SK-N-SH (cell line): Measurements from ENCODE around the gene ZNF786. TPM values are rescaled to one million over a fixed set of nuclear protein-coding genes. Genes with fewer than 3 reads are reported as not detected.
"Not testable (repeated sequence)": the region's sequence is repeated elsewhere in the genome, so short reads cannot be mapped to it uniquely, and the experiment has no call there.

Experiments
- CTCF ChIA-PET: fragments of 300-600, 350-600 bp; formaldehyde crosslinking; extraction: SDS; loops from one replicate; lab custom pipeline; 2021; lab: Yijun Ruan, JAX
- POLR2A ChIA-PET: fragments of 350-600 bp; sonication (Branson Sonifier 250); formaldehyde crosslinking; extraction: SDS; loops from one replicate; lab custom pipeline; 2020; ENCODE audit warnings: antibody characterized with exemption, inconsistent platforms; lab: Yijun Ruan, JAX
- DNase-seq: peaks from one replicate; pipeline ENCODE4 v3.0.0; 2012
- H2AFZ ChIP-seq: fragments of 200-600 bp; sonication (generic); 2 replicates; pipeline ENCODE4 v1.8.1; 2016; ENCODE audit warnings: antibody characterized with exemption, mild to moderate bottlenecking, low read depth
- H3F3A ChIP-seq: fragments of 200-600 bp; sonication (generic); replicated peaks from 2 replicates; pipeline ENCODE3; 2016; ENCODE audit warnings: antibody characterized with exemption, mild to moderate bottlenecking; ENCODE audit not compliant: insufficient read depth
- H3K27ac ChIP-seq, 2 experiments: fragments of 200-500 bp in 1 of 2; fragments of 200-600 bp in 1 of 2; sonication (Bioruptor generic) in 1 of 2; sonication (generic), shearing (Covaris generic) in 1 of 2; 2 replicates each; pipeline versions ENCODE4 v1.5.1 to v1.6.1; 2014 to 2016; ENCODE audit warnings: low read depth in 2 of 2, inconsistent platforms in 1 of 2, low read length in 1 of 2, mild to moderate bottlenecking in 1 of 2, mixed read lengths in 1 of 2
- H3K27me3 ChIP-seq: fragments of 200-600 bp; sonication (generic), shearing (Covaris generic); 2 replicates; pipeline ENCODE4 v1.6.1; 2016; ENCODE audit warnings: mixed run types; ENCODE audit not compliant: insufficient read depth
- H3K36me3 ChIP-seq, 2 experiments: fragments of 200-500 bp in 1 of 2; fragments of 200-600 bp in 1 of 2; sonication (Bioruptor generic) in 1 of 2; sonication (generic) in 1 of 2; replicated peaks in 1 of 2; 2 replicates each; pipeline versions ENCODE3 to v1.5.1; 2014 to 2016; ENCODE audit warnings: low read length in 1 of 2, mild to moderate bottlenecking in 1 of 2; ENCODE audit not compliant: insufficient read depth in 2 of 2, control insufficient read depth in 1 of 2
- H3K4me1 ChIP-seq, 2 experiments: fragments of 200-500 bp in 1 of 2; fragments of 200-600 bp in 1 of 2; sonication (Bioruptor generic) in 1 of 2; sonication (generic), shearing (Covaris generic) in 1 of 2; 2 replicates each; pipeline versions ENCODE4 v1.5.1 to v1.6.1; 2014 to 2016; ENCODE audit warnings: low read depth in 1 of 2, low read length in 1 of 2, mixed run types in 1 of 2; ENCODE audit not compliant: insufficient read depth in 2 of 2, control insufficient read depth in 1 of 2
- H3K4me2 ChIP-seq: fragments of 200-600 bp; sonication (generic), shearing (Covaris generic); 2 replicates; pipeline ENCODE4 v1.6.1; 2017; ENCODE audit warnings: mixed run types
- H3K4me3 ChIP-seq, 2 experiments: fragments of 200-500 bp in 1 of 2; fragments of 200-600 bp in 1 of 2; sonication (Bioruptor generic) in 1 of 2; sonication (generic), shearing (Covaris generic) in 1 of 2; 2 replicates each; pipeline versions ENCODE4 v1.5.1 to v1.8.1; 2014 to 2016; ENCODE audit warnings: low read depth in 2 of 2, inconsistent platforms in 1 of 2, low read length in 1 of 2, mild to moderate bottlenecking in 1 of 2, mixed read lengths in 1 of 2, moderate library complexity in 1 of 2
- H3K79me2 ChIP-seq: fragments of 200-600 bp; sonication (generic); 2 replicates; pipeline ENCODE4 v1.8.1; 2017; ENCODE audit warnings: mild to moderate bottlenecking; ENCODE audit not compliant: insufficient read depth
- H3K9ac ChIP-seq: fragments of 200-600 bp; sonication (generic); 2 replicates; pipeline ENCODE4 v1.6.1; 2017; ENCODE audit warnings: mixed run types
- H3K9me2 ChIP-seq: fragments of 200-600 bp; sonication (generic); 2 replicates; pipeline ENCODE4 v1.6.1; 2017; ENCODE audit warnings: mixed run types
- H3K9me3 ChIP-seq: fragments of 200-600 bp; sonication (generic); 2 replicates; pipeline ENCODE4 v1.6.1; 2017; ENCODE audit warnings: mixed run types, mild to moderate bottlenecking, moderate library complexity
- H4K20me1 ChIP-seq: fragments of 200-600 bp; sonication (generic); 2 replicates; pipeline ENCODE4 v1.6.1; 2017; ENCODE audit warnings: mild to moderate bottlenecking, mixed run types; ENCODE audit not compliant: insufficient read depth
- FOSL2 ChIP-seq: IDR thresholded peaks from 2 replicates; pipeline ENCODE4 v1.4.0; 2012; ENCODE audit warnings: low read depth, mild to moderate bottlenecking, moderate library complexity, borderline replicate concordance
- FOXJ3 ChIP-seq: sonication (generic); formaldehyde crosslinking; IDR thresholded peaks from 2 replicates; pipeline ENCODE4 v1.5.1; 2020; ENCODE audit warnings: mild to moderate bottlenecking, missing genetic modification reagents
- JUND ChIP-seq: IDR thresholded peaks from 2 replicates; pipeline ENCODE4 v1.4.0; 2012
- MAX ChIP-seq: IDR thresholded peaks from 2 replicates; pipeline ENCODE4 v1.4.0; 2012; ENCODE audit warnings: low read depth
- NFIC ChIP-seq: IDR thresholded peaks from 2 replicates; pipeline ENCODE4 v1.4.0; 2012; ENCODE audit warnings: borderline replicate concordance
- RAD21 ChIP-seq: IDR thresholded peaks from 2 replicates; pipeline ENCODE4 v1.6.1; 2012; ENCODE audit warnings: mild to moderate bottlenecking, low read length
- TCF12 ChIP-seq: IDR thresholded peaks from 2 replicates; pipeline ENCODE4 v1.4.0; 2012
- USF1 ChIP-seq: IDR thresholded peaks from 2 replicates; pipeline ENCODE4 v1.4.0; 2012; ENCODE audit warnings: low read depth, borderline replicate concordance
- YY1 ChIP-seq: IDR thresholded peaks from 2 replicates; pipeline ENCODE4 v1.4.0; 2012; ENCODE audit warnings: low read depth, mild to moderate bottlenecking
- WGBS: methylation state at CpG from one replicate; pipeline ENCODE4 v1.1.6; 2017; ENCODE audit warnings: low lambda C conversion rate; 5-methylcytosine and 5-hydroxymethylcytosine counted together
- polyA plus RNA-seq, 3 experiments: library from polyadenylated mRNA; depleted of rRNA; stranded (reverse); fragments of >200 nt; gene quantifications; 2 replicates each; pipeline ENCODE4 v1.2.3, GENCODE V29; 2012
- TF ChIP-seq, protein P1 (sequence below): IDR thresholded peaks from 2 replicates; pipeline ENCODE4; 2012

The ZNF786 gene
- polyA plus RNA-seq, 1 of the 3 experiments (the other 2 are of a cell fraction), result 5.0 TPM

DNA sequence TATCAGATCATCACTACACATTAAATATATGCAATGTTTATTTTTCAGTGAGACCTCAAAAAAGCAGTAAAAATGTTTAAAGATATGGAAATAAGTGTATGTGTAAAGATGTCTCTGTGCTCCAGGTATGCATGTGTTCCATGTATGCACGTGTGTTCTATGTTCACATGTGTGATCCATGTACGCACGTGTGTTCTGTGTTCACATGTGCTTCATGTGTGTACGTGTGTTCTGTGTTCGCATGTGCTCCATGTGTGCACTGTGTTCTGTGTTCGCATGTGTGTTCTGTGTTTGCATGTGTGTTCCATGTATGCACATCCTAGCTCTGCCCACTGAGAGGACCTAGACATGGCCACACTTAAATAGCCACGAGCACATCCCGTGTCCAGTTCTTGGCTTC, 46.6 kb downstream of the ZNF786 start (continued):
- no peak for TF ChIP-seq USF1
- no peak for TF ChIP-seq NFIC
- TF ChIP-seq JUND, result no peak
- TF ChIP-seq, all 33 proteins: peak for 0

- ChIA-PET POLR2A (no interaction called here), CTCF (interaction anchor here (1.6 to 3.1 kb wide), 2 partner anchors 24 to 36 kb away, joined by 6 to 16 read pairs; no protein-coding TSS in a partner anchor)
- no peaks in the 10 kb centered on the region for H3K9me3 ChIP-seq
- DNase-seq, result no peak
- no peak overlapping the region for H3K4me2 ChIP-seq
- 71% methylated on average over 5 of the region's 5 CpGs for WGBS
- no peaks in the 10 kb centered on the region for H3K36me3 ChIP-seq
- H3K27ac ChIP-seq, result no peak overlapping the region
- H3K4me3 ChIP-seq, result no peak overlapping the region
- H3F3A ChIP-seq, result no peaks in the 10 kb centered on the region
- no peaks in the 10 kb centered on the region for H3K79me2 ChIP-seq
- no peaks in the 10 kb centered on the region for H3K9me2 ChIP-seq
- no peaks in the 10 kb centered on the region for H3K27me3 ChIP-seq
- H3K9ac ChIP-seq, result no peak overlapping the region
- no peak overlapping the region for H2AFZ ChIP-seq
- H3K4me1 ChIP-seq, result no peaks in the 10 kb centered on the region
- H4K20me1 ChIP-seq, result no peaks in the 10 kb centered on the region
- TF ChIP-seq, protein P1, sequence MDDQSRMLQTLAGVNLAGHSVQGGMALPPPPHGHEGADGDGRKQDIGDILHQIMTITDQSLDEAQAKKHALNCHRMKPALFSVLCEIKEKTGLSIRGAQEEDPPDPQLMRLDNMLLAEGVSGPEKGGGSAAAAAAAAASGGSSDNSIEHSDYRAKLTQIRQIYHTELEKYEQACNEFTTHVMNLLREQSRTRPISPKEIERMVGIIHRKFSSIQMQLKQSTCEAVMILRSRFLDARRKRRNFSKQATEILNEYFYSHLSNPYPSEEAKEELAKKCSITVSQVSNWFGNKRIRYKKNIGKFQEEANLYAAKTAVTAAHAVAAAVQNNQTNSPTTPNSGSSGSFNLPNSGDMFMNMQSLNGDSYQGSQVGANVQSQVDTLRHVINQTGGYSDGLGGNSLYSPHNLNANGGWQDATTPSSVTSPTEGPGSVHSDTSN, result no peak
- TF ChIP-seq FOXJ3 (CRISPR knock-in tag) (no peak), MAX (no peak), RAD21 (no peak), FOSL2 (no peak), TCF12 (no peak), YY1 (no peak)
These were observed 49.2 kb downstream of the ZNF786 start for GRCh38 chr7:149041350-149041749.

- H3K4me2 ChIP-seq, H3F3A ChIP-seq, H3K9ac ChIP-seq, H3K4me3 ChIP-seq, H3K9me2 ChIP-seq, H2AFZ ChIP-seq, H3K9me3 ChIP-seq, H4K20me1 ChIP-seq, POLR2A ChIA-PET, H3K27me3 ChIP-seq, H3K4me1 ChIP-seq, H3K36me3 ChIP-seq, H3K79me2 ChIP-seq, H3K27ac ChIP-seq, DNase-seq: not testable (repeated sequence)
- CTCF ChIA-PET, result interaction anchor here (0.8 to 1.9 kb wide), 3 partner anchors 10 to 108 kb away, joined by 3 to 7 read pairs (median 4); partner anchors contain the start of gene ZNF398
- 89% methylated on average over 14 of the region's 32 CpGs for WGBS
These were observed 51.9 kb downstream of the ZNF786 start for GRCh38 chr7:149038641-149039040.
